Stimulated activated CD4-positive, alpha-beta T cell treated with anti-CD3 and anti-CD28 coated beads, Interleukin-1b, Interleukin-23, amount 100 ng/mL, for 1 hour (primary cell): Measurements from ENCODE around the gene PISD.
A peak's percentile ranks its signal among the peaks of the same experiment; 100 is the strongest.

Experiments
- DNase-seq, 2 donors: peaks; one replicate each; pipeline ENCODE4 v3.0.0-alpha.2; 2020; ENCODE audit warnings: low read depth in 2 of 2

PISD gene

DNA sequence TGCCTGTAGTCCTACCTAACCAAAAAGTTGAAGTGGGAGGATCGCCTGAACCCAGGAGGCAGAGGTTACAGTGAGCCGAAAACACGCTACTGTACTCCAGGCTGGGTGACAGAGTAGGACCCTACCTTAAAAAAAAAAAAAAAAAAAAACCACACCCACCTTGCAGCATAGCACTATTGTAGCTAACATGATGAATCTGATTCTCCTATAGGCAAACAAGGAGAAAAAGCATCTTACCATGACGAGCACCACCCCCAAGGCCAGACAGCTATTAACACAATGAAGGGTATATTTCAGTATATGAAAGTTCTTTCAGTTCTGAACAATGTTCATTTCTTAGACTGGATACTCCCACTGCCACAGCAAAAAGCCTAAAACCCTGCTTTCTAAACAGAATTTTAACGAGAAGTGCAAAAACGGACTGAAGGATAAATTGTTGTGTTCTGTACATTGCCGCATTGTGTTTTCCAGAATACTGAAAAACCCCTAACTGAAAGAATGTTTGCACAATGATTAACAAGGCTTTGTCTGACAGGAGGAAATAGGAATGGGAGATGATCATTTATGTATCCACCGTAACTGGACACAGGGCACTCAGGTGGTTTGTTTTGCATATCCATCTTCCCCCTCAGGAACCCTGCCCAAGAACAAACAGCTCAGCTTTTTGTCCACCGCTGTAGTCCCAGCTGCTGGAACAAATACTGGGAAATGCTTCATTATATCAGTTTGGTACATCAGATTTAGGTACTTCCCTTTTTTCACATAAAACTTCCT is 8.9 kb downstream of the PISD start:
- DNase-seq = no peak

DNA sequence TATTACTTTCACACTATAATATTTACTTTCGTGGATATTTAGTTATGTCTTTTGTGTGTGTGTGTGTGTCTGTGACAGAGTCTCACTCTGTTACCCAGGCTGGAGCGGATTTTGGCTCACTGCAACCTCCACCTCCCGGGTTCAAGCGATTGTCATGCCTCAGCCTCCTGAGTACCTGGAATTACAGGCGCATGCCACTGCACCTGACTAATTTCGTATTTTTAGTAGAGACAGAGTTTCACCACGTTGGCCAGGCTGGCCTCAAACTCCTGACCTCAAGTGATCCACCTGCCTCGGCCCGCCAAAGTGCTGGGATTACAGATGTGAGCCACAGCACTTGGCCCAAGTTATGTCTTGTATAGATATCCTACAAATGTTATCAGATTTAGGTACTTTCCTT is 9.9 kb downstream of the PISD start:
- no peak for DNase-seq

DNA sequence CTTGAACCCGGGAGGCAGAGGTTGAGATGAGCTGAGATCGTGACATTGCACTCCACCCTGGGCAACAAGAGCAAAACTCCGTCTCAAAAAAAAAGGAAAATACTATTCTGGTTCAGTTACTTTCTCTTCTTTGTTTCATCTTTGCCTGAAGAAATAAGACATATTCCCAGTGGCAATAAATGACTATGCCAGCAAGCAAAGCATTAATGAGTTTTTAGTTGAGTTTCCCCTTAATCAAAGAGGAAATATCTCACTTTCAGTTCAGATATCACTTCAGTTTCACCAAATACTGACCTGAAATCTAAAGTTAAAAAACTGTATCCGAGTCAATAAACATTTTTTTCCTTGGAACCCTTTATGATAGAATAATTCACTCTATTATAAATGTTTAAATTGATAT is 10.4 kb downstream of the PISD start:
- no peak for DNase-seq

DNA sequence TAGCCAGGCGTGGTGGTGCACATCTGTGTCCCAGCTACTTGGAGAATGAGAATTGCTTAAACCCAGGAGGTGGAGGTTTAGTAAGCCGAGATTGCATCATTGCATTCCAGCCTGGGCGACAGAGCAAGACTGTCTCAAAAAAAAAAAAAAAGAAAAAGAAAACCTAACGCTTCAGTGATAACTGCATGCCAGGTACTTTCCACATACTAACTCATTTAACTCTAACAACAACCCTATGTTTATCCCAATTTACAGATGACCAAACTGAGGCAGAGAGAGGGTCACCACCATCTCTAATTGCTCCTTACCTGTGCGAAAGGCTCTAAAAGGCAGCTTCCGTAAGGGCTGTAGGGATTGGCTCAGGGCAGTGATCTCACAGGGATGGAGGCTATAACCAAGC is 11.6 kb downstream of the PISD start:
- no peak for DNase-seq

DNA sequence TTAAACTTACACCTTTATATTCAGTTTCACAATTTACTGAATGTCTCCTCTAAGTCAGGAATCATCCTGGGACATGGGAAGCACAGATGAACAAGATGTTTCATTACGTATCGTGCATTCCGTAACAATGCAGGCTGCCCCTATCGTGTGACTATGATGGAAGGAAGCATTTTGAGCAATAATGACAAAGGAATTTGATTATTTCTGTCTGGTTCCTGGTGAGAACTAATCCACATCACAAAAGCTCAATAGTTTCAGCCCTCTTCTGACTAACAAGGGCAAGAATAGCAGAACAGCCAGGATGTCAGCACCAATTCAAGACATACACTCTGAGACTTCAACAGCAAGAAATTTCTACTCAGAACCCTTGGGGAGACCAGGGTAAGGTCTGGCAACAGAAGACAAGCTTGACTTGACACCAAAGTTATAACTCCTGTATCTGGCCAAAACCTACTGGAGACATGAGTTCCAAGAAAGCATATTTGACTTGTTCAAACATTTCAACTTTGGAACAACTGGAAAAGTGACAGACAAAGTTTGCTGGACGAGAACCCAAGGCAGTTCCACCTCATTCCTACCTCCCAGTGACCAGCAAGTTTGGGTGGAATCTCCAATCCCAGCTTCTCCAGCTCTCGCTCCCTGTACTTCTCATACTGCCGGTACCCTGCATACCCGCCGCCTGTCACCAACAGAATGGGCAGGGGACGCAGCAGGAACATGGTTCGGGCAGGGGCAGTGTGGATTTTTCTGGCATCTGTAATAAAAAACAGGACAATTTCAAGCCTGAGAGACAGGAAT is 14.3 kb downstream of the PISD start:
- DNase-seq = no peak

DNA sequence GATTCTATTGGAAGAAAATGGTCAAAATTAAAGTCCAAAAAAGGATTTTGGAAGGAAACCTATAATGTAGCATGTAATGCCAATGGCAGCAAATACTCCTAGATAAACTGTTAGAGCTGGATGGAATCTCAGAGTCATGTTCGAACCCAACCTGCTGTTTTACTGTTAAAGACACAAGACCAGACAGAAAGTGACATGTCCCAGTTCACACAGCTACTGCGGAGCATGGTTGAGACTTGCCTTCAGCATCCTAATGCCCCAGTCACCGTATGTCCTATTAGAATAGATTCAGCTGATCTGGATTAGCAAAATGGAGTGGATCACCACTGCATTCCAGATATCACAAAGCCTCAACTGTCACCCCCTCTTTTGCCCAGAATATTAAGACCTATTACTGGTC is 14.9 kb downstream of the PISD start:
- no peak for DNase-seq

DNA sequence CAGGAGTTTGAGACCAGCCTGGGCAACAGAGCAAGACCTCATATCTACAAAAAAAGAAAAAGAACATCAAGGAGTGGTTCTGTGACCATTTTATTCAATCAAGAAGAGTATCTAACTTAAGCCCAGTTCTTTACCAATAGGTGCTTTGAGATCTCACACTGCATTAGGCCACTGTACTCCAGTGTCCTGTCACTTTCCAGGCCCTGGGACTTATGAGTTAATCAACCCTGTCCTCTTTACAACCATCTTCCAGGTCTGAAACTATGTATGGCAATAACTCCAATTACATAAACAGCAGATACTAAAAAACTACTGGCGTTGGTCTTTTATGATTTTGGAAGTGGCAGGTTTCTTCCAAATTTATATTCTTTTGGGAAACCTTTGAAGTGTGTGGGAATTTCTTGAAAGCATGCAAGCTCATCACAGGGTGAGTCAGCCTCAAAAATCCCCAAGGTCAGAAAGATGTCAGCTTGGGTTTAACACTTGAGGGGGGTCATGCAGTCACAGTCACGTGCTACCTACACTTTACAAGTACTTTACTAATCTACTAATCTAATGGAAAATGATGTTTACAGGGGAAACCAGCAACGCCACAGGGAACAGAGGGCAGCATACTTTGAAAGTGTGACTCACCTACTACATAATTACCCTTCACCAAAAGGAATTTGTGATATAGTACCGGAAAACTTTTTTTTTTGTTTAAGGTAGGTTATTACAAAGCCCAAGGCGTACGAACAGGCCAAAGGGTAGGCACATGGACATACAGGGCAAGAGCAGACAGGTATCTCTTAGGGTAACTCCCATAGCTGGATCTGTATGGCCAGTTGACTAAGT is 15.6 kb downstream of the PISD start:
- no peak for DNase-seq

DNA sequence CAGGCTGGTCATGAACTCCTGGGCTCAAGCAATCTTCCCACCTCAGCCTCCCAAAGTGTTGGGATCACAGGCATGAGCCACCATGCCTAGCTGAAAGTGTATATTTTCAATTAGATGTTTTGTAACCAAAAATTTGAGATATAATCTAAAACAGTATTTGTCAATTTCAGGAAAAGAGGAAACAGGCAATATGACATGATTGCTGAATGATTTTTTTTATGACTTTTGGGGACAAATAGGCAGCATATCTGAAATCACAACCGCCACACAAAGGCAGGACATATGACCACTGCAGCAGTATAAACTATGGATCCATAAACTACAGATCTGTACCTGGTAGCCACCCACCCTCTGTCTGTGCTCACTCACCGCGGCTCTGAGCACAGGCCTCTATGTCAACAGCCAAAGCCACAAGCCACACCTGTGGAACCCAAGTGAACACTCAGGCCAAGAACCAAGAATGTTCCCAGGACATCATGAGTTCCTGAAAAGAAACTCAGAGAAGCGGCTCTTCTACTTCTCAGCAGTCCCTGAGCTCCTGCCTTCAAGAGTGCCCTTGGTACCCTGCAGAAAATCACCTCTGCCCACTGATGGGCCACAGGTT is 22.5 kb downstream of the PISD start:
- no peak for DNase-seq

DNA sequence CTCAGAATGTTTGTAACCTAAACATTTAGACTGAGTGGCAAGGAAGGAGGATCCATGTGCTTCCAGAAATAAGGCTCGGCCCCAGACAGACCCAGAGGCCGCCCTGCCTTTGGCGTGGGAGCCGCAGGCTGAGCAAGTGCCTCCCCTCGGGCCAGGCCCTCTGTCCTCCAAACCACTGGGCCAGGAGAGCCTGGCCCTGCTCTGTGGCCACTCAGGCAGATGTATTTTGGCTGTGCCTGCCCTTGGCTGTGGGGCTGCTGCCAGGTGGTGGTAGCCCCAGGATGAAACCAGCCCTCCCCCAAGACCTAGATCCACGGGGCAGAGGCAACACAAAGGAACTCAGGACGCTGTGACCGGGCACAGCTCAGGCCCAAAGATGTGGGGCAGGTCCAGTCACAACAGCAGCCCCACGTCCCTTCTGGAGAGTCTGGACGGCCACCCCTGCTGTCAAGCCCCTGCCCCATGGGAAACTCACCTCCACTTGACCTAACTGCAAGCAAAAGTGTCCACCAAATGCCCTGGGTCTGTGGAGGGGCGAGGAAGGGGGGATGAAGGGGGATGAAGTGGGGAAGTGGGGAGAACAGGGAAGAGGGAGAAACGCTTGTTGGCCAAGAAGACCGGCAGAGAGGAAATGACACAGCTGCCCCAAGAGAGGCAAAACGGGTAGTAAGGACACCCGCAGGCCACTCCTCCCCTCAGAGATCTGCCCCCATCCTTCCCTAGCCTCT is 24.0 kb downstream of the PISD start:
- no peak for DNase-seq

DNA sequence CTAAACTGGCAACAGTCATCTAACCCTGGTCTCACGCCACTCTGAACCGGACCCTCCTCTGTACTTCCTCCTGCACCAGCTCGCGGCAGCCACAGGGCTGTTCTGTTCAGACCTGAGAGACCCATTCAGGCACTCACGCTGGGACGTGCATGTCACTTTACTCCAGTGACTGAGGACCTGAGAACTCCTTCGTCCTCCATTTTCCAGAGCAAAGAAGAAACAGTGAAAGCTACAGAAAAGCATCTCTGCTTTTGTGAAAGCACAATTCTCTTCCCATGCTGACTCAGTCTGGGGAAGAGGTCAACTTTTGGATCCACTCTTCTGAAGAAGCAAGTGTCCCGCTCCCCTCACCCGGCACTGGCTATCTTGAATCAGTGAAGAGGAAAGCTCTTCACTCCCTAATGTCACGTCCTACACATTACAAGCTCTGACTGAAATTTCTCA is 24.5 kb downstream of the PISD start:
- DNase-seq = no peak

DNA sequence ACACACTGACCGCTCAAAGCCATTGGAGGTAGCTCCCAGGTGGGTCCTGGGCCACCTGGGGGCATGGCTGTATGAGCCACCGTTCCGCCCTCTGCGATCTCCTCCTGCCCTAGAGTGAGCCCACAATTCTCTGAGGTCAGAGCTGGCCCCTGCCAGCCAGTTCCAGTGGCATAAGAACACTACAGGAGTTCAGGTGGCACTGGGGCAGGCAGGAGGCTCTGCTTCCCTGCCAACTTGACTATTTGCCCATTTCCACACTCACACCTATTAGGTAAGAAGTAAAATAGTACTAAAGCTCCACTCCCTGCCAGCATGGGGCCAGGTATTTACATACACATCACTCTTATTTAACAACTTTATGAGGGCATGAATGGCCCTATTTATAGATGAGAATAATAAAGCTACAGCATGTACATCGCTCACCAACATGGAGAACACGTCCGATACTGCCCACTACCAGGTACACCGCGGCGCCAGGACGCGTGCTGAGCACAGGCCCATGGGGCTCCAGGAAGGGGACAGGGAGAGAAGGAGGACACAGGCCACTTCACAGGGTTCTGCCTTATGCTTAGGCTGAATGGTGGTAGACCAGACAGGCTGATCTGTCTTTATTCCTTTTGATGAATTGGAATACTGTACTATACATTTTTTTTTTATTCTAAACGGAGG is 26.2 kb downstream of the PISD start:
- DNase-seq = no peak

DNA sequence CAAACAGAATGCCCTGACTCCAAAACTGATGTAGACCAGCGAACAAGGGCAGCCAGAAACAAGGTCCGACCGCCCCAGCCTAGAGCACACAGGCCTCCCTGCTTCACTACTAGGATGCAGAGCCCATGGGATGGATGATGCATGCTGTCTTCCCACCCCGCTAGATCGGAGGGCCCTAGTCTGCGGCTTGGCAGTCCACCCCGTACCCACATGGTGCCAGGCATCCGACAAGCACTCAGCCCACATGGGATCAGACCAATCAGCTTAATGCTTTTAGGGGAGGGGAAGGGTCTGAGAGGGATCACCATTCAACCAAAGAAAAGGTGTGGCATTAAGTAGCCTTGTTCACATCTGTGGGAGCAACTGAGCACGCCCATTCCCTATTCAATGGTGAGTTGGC is 30.6 kb downstream of the PISD start:
- DNase-seq = no peak

DNA sequence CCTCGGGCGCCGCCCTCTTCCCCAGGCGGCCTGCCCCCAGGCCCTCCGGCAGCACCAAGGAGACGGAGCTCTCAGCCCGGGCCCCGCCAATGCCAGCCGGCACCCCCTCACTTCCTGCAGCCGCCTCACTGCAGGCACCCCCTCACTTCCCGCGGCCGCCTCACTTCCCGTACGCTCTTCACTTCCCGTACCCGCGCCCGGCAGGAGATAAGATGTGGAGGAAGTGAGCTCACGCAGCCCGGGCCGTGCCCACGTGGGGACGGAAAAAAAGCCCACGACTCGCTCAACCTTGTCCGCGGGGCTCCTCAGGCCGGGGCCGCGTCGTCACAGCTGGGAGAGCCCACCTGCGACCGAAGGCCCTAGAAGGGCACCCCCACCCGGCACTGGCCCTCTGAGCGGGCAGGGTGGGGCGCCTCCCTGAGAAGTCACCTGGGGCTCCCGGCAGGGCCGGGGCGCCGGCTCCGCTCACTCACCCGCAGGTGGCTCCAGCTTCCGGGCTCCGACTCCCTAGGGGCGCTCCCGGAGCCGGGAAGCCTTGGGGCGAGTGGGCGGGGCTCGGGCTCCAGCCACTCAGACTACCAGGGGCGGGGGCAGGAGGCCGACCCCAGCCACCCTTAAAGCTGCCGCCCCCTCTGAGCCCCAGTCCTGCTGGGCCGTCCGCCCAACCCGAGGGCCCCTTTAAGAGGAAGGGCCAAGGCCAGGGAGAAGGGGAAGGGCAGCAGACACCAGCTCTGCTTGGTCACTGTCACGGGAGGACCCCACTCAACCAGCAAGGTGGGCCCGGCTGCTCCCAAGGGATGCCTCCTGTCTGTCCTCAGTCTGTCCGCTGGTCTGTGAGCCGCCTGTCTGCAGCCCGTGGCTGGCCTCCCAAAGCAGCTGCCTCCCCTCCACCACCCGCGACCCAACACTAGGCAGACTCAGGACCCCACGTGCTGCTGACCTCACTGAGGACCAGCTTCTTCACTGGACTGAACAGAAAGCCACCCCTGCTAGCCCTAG is 31.4 kb downstream of the PISD start:
- DNase-seq = peak; percentile 61 to 63

DNA sequence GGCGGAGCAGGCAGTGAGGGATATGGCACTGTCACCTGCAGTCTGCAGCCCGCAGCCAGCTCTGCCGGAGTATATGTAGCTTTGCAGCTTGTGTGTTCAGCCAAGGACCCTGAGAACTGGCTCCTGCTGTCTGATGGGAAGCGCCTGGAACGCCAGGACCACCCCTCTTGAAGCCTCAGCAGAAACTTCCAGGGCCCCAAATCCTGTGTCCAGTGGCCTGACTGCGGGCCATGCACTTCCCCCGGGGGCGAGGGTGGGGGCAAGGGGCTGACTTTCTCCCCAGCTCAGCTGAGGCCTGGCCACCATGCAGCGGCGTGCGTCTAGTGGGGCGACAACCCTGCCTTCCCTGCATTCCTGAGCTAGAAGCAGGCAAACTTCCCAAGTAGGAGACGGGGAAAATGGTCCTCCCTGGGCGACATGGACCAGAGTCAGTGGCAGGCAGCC is 32.3 kb downstream of the PISD start:
- DNase-seq = no peak

DNA sequence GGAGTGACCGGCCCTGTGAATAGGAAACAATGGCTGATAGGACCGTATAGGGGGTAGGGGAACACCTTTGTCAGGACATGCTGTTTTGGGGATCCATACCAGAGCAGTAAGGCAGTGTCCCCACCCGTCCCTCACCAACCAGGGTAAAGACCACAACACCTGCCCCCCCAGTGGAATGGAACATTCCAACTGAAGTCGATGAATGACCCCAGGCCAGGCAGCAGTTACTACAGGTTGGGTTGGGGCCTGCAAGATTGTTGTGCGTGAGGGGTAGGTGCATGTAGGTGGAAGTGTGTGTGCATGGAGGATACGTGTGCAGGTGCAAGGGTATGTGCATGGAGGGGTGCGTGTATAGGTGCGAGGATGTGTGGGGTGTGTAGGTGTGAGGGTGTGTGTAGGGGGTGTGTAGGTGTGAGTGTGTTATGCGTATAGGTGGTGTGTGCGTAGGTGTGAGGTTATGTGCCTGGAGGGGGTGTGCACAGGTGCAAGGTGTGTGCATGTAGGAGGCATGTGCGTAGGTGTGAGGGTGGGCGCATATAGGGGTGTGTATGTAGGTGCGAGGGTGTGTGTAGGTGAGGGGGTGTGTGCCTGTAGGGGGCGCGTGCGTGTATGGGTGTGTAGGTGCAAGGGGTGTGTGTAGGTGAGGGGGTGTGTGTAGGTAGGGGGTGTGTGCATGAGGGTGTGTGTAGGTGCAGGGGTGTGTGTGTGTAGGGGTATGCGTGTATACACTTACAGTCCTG is 32.9 kb downstream of the PISD start:
- no peak for DNase-seq

DNA sequence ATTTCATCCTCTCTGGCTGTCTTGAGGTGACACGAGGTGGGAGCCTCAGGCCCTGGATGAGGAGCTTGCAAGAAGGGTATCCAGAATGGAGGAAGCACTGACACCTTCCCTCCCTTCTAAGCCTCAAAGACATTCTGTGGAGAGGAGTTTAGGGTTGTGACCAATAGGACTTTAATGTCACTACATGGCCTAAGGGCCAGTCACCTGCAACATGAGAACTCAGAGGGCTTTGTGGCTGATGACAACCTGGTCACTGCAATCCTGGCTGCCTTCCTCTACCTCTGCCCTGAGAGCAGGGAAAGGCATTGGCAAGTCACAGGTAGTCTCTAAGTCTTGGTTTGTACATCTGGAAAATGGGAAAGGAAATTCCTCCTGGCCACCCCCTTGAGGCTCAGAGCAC is 33.7 kb downstream of the PISD start:
- DNase-seq = no peak

DNA sequence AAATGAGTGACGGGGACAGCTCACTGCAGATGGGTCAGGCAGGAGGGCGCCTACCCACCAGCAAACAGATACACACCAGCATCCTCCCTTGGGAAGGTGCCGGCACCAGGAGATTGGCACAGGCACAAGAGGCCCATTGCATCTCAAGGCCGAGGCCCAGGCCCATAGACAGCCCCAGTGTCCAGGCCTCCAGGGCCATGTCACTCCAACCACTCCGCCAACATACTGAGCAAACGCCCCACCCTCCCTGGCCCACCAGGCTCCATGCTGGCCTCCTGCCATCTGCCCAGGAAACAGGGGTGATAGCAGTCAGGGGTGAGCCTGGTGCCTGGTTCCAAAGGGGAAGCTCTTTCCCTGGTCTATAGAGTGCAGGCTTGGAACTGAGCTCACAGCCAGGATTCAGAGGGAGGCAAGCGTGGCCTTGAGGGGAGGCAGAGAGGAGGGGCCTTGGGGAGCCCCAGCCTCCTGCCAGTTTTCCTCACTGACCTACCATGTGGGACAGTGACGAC is 34.7 kb downstream of the PISD start:
- no peak for DNase-seq

DNA sequence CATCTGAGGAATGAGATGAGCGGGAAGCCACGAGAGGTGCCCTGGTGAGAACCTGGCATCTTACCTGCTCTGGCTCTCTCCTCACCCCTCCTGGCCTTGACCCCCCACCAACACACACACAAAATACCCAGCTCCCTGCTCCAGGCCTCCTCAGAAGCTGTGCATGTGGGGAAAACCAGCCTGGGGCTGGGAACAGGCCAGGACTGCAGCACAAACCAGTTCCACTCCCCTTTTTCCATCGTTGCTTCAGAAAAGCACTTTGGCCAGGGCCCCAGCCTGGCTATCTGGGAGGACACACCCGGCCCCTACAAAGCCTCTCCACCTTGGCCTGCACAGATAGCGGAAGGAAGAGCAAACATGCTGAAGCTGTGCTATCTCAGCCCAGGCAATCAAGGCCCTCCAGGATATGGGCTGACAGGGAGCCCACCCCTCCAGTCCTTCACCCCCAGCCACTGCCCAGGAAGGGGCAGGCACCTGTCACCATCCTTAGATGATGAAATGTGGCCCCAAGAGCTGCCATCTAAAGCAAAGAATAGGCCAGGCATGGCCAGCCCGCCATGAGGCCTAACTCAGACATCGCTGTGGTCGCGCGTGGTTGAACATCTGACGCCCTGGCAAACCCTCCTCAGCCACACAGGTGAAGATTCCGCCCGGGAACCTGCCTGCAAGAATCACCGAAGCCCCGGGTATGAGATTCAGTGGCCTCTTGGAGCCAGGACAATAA is 35.4 kb downstream of the PISD start:
- DNase-seq = no peak
